ENCODE measurements around the gene MFRP.
A peak's percentile ranks its signal among the peaks of the same experiment; 100 is the strongest.

Gene MFRP

DNA sequence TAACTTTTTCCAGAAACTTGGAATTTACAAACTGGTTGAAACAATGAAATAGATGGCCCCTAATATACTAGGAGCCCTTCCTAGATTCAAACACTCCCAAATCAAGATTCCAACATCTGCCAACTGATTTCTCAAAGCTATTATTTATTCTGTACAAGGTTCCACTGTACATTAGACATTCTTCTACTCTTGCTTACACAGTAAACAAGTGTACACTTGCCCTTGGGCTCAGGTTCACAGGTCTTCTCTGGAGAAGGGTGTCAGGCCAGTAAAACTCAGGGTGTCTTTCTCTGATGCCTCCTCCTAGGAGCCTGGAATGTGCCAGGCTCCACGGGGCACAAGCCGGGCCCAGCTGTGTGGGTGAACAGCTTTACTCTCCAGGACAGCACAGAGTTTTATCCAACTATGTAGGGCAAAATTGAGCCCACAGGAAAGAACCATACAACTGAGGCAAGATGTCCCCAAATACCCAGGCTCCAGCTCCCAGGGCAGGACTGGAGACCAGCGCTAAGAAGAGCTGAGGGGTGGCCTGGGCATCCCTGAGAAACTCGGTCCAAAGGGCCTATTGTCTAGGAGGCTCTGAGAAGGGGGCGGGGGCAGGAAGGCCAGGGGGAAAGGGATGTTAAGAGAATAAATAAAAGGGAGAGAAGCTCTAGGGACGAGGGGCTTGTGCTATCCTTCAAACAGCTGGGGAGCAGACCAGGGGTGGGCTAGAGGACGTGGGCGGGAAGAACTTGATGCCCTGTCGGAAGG lies 8.8 kb upstream of the MFRP start:
- Mint-ChIP-seq H3K36me3 (no peaks in the 10 kb centered on the region), H3K4me1 (peaks cover 18 to 38% of the 10 kb centered on the region in 2 donors), H3K4me3 (peak overlapping the region; percentile 14 to 21), H3K9me3 (no peaks in the 10 kb centered on the region), H3K27me3 (peaks cover 47 to 69% of the 10 kb centered on the region in 2 donors), H3K27ac (no peak overlapping the region)
- no peak for ATAC-seq (replicated peaks)
- no peak for DNase-seq

DNA sequence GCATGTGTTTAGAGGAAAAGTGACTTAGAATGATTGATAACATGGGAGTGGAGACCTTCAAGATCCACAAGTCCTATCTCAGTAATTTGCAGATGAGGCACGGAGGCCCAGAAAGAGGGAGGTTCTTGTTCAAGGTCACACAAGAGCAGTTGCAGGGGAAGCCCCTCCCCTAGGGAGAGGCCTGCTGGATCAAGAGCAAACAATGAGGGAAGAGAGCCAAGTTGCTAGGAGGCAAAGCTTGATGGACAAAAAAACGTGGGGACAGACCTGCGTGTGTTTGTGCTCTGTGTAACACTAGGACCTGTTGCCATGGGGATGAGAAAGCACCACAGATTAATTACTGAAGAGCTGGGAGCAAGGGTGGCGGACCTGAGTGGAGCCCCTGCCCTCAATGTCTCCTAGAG lies 6.4 kb upstream of the MFRP start:
- Mint-ChIP-seq H3K27ac (no peak overlapping the region), H3K4me1 (peaks cover 11 to 17% of the 10 kb centered on the region in 2 donors), H3K27me3 (peaks cover 47 to 81% of the 10 kb centered on the region in 2 donors), H3K4me3 (no peak overlapping the region), H3K36me3 (no peaks in the 10 kb centered on the region), H3K9me3 (no peaks in the 10 kb centered on the region)
- ATAC-seq (replicated peaks): no peak
- no peak for DNase-seq

DNA sequence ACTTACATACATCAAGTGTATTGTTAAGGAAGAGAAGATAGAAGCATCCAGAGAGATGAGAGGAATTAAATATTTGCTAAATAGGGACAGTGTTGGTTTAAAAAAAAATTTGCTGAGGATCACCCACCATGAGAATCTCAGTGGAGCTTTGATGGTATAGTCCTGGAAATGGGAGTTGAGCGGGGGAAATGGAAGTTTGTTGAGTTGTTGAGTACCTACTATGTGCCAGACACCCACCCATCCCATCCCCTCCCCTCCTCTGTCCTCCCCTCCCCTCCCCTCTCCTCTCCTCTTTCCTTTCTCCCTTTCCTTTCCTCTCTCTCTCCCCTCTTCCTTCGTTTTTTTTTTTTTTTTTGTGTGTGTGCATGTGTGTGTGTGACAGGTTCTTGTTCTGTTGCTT lies 4.7 kb upstream of the MFRP start:
- Mint-ChIP-seq H3K4me3 (no peak overlapping the region), H3K27me3 (peaks cover 47 to 82% of the 10 kb centered on the region in 2 donors), H3K4me1 (peaks cover 1 to 3% of the 10 kb centered on the region in 2 donors), H3K36me3 (no peaks in the 10 kb centered on the region), H3K9me3 (no peaks in the 10 kb centered on the region), H3K27ac (peak overlapping the region; percentile 38)
- DNase-seq: no peak
- ATAC-seq (replicated peaks): no peak

DNA sequence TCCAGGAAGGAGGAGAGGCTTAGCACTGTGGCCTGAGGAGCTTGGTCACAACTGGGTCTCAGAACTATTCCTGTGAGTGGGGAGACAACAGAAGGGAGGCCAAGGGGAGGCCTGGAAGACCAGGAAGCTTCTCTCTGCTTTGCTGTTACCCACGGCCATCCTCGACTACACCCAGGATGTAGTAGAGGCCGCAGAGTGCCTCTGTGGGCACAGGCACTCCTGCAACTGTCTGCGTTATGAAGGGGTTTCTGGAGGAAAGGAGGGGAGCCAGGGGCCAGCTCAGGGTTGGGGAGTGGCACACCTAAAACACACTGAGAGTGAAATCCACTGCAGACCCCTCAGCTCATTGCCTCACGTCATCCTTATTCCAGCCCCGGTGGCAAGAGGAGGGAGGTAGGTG lies 3.8 kb upstream of the MFRP start:
- ATAC-seq (replicated peaks): no peak
- Mint-ChIP-seq H3K27ac (no peak overlapping the region), H3K27me3 (peaks cover 48 to 82% of the 10 kb centered on the region in 2 donors), H3K4me1 (no peaks in the 10 kb centered on the region), H3K9me3 (no peaks in the 10 kb centered on the region), H3K4me3 (no peak overlapping the region), H3K36me3 (no peaks in the 10 kb centered on the region)
- DNase-seq: no peak

DNA sequence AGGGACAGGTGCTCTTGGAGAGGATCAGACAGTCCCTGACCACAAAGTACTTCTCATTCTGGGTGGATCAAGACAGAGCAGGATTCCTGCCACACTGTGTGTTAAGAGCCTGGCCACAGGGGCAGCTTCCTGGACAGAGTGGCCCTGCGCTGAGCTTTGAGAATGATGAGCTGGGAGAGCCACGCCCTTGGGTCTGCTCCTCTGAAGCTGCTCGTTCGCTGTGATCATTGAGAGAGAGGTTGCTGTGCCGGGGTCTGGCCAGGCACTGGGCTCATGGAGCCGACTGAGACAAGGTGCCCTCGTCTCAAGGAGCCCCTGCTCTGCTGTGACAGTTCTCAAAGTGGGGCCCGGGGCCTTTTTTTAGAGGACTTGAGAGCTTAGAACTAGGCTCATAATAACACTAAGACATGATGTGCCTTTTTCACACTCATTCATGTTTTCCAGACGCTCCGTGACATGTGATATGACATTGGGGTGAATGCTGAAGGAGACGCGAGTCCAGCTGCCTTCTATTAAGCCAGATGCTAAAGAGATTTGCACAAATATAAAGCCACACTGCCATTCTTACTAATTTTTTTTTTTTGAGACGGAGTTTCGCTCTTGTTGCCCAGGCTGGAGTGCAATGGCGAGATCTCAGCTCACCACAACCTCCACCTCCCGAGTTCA lies 1.6 kb upstream of the MFRP start:
- Mint-ChIP-seq H3K27ac (no peak overlapping the region), H3K4me3 (no peak overlapping the region), H3K4me1 (no peaks in the 10 kb centered on the region), H3K9me3 (no peaks in the 10 kb centered on the region), H3K36me3 (no peaks in the 10 kb centered on the region), H3K27me3 (peaks cover 63 to 83% of the 10 kb centered on the region in 2 donors)
- ATAC-seq (replicated peaks) (no peak), DNase-seq (no peak)

DNA sequence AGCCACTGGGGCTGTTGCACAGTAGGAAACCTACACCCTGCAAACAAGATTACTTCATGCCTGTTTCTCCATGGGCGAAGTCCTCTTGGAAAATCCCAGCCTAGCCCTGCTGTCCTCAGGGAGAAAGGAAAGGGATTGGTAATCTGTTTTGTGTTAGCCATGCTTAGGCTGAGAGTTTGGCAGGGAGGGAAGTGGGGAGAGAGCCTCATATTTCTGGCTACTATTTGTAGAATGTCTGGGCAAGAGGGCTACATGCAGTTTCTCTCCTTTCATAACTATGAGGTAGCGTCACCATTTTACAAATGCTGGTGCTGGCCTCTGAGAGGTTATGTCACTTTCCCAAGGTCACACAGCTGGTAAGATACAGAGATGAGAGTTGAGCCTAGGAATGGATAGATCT lies 737 bp upstream of the MFRP start:
- no peaks in the 10 kb centered on the region for H3K9me3 Mint-ChIP-seq
- no peak for DNase-seq

DNA sequence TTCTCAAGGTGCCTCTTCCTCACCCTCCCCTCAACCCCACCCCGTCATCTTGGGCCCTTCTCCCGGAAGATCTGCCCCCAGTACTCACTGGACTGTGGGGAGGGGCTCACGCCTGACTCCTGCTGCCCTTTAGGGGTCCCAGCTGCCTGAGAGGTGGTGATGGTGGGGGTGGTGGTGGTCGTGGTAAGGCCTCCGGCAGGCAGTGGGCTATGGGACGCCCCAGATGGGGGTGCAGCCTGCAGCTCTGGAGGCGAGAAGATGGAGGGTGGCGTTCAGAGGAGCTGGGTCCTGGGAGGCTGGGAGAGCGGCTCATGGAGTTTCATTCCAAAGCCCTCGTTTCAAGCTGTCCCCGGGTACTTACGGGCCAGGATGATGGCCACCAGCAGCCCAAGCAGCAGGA lies 820 bp downstream of the MFRP start:
- no peak for DNase-seq
- H3K36me3 Mint-ChIP-seq: no peaks in the 10 kb centered on the region
- H3K27ac Mint-ChIP-seq: no peak overlapping the region
- no peak for ATAC-seq (replicated peaks)
- H3K27me3 Mint-ChIP-seq: peaks cover 62 to 83% of the 10 kb centered on the region in 2 donors
- no peaks in the 10 kb centered on the region for H3K9me3 Mint-ChIP-seq
- H3K4me1 Mint-ChIP-seq: peaks cover 8 to 12% of the 10 kb centered on the region in 2 donors
- H3K4me3 Mint-ChIP-seq: no peak overlapping the region

More for the DNA sequence above, 737 bp upstream of the MFRP start:
- Mint-ChIP-seq H3K4me1 (no peaks in the 10 kb centered on the region), H3K27me3 (peaks cover 64 to 84% of the 10 kb centered on the region in 2 donors), H3K27ac (no peak overlapping the region), H3K4me3 (no peak overlapping the region), H3K36me3 (no peaks in the 10 kb centered on the region)
- ATAC-seq (replicated peaks): no peak

DNA sequence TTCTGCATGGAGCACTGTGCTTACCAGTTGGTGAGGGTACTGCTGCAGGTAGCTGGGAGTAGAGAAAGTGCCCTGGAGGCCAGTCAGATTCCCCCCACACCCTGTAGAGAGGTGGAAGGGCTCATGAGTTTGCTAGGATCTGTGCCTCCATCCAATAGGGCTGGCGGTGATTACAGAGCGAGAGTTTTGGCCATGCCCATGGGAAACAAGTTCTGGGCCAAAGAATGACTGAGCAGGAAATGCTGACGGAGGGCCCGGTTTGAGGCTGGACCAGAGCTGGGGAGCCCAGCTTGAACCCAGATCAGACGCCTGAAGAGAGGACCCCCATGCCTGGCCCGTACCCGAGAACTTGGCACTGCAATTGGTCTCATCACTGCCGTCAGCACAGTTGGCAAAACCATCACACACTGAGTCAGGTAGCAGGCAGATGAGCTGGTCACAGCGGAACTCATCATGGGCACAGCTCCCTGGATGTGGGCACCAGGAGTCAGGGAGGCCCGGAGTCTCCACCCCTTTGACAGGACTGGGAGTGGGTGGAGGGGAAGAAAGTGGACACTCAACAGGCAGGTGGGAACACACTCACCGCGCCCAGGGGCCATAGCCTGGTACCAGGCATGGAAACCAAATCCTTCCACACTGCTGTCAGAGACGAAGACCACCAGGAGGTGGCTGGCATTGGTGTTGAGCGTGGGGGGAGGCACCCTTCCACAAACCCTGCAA lies 2.1 kb downstream of the MFRP start:
- Mint-ChIP-seq H3K27me3 (peaks cover 64 to 75% of the 10 kb centered on the region in 2 donors), H3K4me1 (peaks cover 9 to 15% of the 10 kb centered on the region in 2 donors), H3K9me3 (no peaks in the 10 kb centered on the region), H3K4me3 (no peak overlapping the region), H3K27ac (no peak overlapping the region), H3K36me3 (peaks cover 0 to under 1% of the 10 kb centered on the region in 2 donors)
- DNase-seq (no peak), ATAC-seq (replicated peaks) (no peak)

DNA sequence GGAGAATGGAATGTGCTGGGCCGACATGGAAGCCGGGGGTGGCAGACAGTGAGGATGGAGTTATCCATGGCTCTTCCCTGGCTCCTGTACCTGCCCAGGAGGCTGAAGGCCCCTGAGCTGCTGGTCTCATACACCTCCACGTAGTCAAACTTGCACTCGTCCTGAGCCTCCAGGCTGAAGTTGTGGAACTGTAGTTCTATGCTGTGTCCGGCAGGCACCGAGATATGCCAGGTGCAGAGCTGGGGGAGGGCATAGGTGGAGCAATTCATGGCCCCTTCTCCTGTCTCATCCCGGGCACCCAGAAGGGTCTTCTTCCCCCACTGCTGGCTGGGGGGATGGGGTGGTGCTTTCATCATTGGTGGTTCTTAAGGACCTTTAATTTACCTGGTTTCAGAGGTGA lies 2.8 kb downstream of the MFRP start:
- Mint-ChIP-seq H3K27me3 (peaks cover 71 to 82% of the 10 kb centered on the region in 2 donors), H3K27ac (no peak overlapping the region), H3K36me3 (peaks cover 4 to 7% of the 10 kb centered on the region in 2 donors), H3K9me3 (no peaks in the 10 kb centered on the region), H3K4me1 (peaks cover 12 to 22% of the 10 kb centered on the region in 2 donors), H3K4me3 (no peak overlapping the region)
- ATAC-seq (replicated peaks): no peak
- no peak for DNase-seq

DNA sequence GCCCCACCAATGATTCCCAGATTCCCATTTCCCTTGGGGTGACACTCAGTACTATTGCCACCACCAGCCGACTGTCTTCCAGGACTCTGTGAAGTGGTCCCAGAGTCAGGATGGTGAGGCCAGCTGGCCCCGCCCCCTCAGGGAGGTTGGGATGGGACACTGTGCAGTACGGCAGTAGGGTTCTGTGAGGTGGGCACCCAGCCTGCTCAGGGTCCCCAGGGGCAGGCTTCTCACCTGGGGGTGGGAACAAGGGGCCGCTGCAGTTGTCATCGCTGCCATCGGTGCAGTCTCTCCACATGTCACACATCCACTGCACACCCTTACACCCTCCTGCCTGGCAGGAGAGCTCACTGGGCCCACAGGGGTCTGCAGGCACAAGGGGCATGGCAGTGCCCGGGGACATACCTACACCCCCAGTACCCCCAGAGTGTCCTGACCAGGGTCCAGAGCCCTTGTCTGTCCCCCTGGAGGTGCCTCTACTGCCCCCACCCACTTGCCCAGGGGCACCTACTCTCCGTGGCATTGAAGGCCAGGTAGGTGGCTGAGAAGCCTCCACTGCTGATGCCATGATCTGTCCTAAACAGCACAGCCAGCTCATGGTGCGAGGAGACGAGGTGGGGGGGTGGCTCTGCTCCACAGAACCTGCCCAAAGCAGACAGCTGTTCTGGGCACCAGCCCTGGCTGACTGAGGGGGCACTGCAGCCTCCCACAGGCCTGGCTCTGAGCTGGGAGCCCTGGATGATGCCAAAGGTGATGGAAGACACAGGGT lies 4.0 kb downstream of the MFRP start:
- H3K36me3 Mint-ChIP-seq: peaks cover 4 to 15% of the 10 kb centered on the region in 2 donors
- ATAC-seq (replicated peaks) (no peak), DNase-seq (no peak)
- H3K27me3 Mint-ChIP-seq: peaks cover 76 to 81% of the 10 kb centered on the region in 2 donors
- no peaks in the 10 kb centered on the region for H3K9me3 Mint-ChIP-seq
- H3K4me3 Mint-ChIP-seq: no peak overlapping the region
- H3K4me1 Mint-ChIP-seq: peaks cover 15 to 33% of the 10 kb centered on the region in 2 donors
- H3K27ac Mint-ChIP-seq: no peak overlapping the region

DNA sequence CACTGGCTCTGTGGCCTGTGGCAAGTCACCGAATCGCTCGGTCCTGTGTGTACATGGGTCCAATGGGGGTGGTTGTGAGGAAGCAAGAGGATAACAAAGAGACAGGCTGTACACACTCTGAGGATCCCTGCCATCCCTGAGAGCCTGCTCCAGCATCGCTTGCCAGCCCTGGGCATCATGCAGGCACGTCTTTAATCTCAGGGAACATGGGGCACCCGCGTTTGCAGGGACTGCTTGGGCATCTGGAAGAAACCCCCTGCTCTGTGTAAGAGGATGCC lies 4.5 kb downstream of the MFRP start:
- H3K27me3 Mint-ChIP-seq: peaks cover 70 to 77% of the 10 kb centered on the region in 2 donors
- H3K27ac Mint-ChIP-seq: no peak overlapping the region
- H3K9me3 Mint-ChIP-seq: no peaks in the 10 kb centered on the region
- H3K36me3 Mint-ChIP-seq: peaks cover 4 to 20% of the 10 kb centered on the region in 2 donors
- no peak for DNase-seq
- H3K4me3 Mint-ChIP-seq: no peak overlapping the region
- peaks cover 17 to 39% of the 10 kb centered on the region in 2 donors for H3K4me1 Mint-ChIP-seq
- no peak for ATAC-seq (replicated peaks)

DNA sequence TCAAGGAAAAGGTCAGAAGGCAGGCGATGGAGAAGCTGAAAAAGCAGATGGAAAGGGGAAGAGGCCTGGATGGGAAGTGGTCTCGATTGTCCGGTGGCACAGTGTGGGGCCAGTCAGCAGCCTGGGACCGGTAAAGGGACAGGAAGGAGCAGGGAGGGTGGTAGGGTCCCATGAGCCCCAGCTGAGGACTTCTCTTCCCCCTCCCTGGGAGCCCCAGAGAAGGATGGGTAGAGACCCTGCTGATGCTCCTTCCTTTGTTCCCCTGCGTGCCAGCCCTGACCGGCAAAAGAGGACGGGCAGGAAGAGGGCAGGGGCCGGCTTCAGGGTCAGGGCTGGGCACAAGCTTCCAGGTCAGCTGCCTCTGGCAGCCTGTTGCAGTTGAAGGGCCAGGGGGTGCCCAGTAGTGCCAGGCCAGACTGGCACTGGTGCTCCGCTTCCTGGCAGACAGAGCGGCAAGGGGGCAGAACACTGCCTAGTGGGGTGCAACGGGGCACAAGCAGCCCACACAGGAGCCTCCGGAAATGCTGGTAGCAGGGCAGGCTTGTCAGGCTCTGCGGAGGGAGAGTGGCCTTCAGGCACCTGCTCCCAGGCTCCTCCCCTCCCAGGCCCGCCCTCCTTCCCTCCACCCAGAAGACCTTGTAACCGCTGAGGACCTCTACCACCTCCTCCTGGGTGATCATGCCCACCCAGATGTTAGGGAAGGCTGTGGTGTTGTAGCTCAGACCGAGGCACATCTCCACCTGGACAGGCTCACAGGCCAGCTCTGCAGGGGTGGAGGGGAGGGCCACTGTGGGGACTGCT lies 5.1 kb downstream of the MFRP start:
- ATAC-seq (replicated peaks) (peak; percentile 14 to 19), DNase-seq (no peak)
- Mint-ChIP-seq H3K9me3 (no peaks in the 10 kb centered on the region), H3K4me1 (peaks cover 21 to 44% of the 10 kb centered on the region in 2 donors), H3K36me3 (peaks cover 4 to 26% of the 10 kb centered on the region in 2 donors), H3K27me3 (peaks cover 65 to 71% of the 10 kb centered on the region in 2 donors), H3K27ac (no peak overlapping the region), H3K4me3 (peak overlapping the region in 1 of 2 donors; percentile 2)

DNA sequence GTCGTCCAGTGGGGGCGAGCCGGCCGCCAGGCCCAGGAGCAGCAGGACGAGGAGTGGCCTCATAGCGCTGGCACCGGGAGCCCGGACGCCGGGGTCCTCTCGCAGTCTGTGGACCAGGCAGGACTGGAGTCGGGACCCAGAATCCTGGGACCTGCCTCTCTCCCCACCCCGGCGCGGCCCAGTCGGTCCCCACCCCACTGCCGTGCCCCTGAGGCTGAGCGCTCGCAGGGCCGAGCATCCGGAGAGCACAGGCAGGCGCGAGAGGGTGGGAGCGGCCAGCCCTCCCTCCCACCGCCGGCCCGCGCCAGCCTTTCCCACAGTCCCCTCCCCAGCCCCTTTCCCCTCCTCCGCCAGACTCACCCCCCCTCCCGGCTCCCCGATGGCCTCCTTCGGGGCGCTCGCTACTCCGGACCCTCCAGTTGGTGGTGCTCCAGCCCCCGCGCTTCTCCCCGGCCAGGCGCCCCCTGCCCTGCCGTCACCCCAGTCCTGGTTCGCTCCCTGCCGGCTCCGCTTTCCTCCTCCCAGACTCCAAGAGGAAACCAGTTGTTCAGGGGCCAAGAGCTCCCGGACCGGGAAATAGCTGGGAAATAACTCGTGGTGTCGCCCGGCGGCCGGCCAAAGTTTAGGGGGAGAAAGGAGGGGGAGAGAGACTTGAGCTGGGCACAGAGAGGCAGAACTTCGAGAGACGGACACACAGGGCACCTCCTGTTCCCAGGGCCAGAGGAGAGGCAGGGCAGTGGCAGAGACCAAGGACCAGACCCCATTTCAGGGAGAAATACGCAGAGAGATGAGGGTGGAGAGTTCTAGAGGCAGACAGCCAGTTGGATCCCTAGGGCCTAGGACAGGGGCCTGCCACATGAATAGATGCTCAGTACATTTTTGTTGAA lies 5.9 kb downstream of the MFRP start, which contains the start of gene C1QTNF5:
C1QTNF5 (minus strand) TSS at position 549 of the 887 bp plus-strand sequence; CDS start at position 63, 486 bp downstream.
- Mint-ChIP-seq H3K27ac (no peak within 1 kb of the TSS), H3K4me3 (peak within 1 kb of the TSS in 1 of 2 donors; percentile 2), H3K36me3 (peaks cover 9 to 32% of the 10 kb centered on the region in 2 donors), H3K4me1 (peaks cover 28 to 53% of the 10 kb centered on the region in 2 donors), H3K27me3 (peaks cover 56 to 63% of the 10 kb centered on the region in 2 donors), H3K9me3 (no peaks in the 10 kb centered on the region)
- no peak for DNase-seq
- ATAC-seq (replicated peaks): peak in 1 of 2 donors; percentile 7
